OCI-LY7 (cell line): ENCODE measurements around the gene RUNX1. TPM values are rescaled to one million over a fixed set of nuclear protein-coding genes. Genes with fewer than 3 reads are reported as not detected.

Experiments
- BruUV-seq: library from RNA; stranded (reverse); fragments of 400-500 nt; replicated peaks from 2 replicates; lab custom pipeline; 2021; lab: Mats Ljungman, UMichigan
- CTCF ChIA-PET: fragments of 300-600 bp; sonication (Branson Sonifier 250); formaldehyde crosslinking; loops from one replicate; lab custom pipeline; 2022; ENCODE audit warnings: antibody characterized with exemption; ENCODE audit not compliant: unreplicated experiment; lab: Charles Lee
- POLR2A ChIA-PET: fragments of 300-600 bp; sonication (Branson Sonifier 250); formaldehyde crosslinking; loops from one replicate; lab custom pipeline; 2022; ENCODE audit warnings: antibody characterized with exemption; lab: Charles Lee
- DNase-seq: peaks from one replicate; pipeline ENCODE4 v3.0.0-alpha.2; 2015; ENCODE audit warnings: low spot score
- H2AFZ ChIP-seq: fragments of 200-600 bp; sonication (generic), shearing (Covaris generic); 2 replicates; pipeline ENCODE4 v1.6.1; 2014; ENCODE audit warnings: mild to moderate bottlenecking, antibody characterized with exemption, low read length, moderate library complexity
- H3K27ac ChIP-seq: fragments of 200-600 bp; sonication (generic); 2 replicates; pipeline ENCODE4 v1.5.1; 2014; ENCODE audit warnings: mixed run types, low read depth, mild to moderate bottlenecking, moderate library complexity, low read length, inconsistent platforms; ENCODE audit not compliant: poor library complexity, severe bottlenecking
- H3K36me3 ChIP-seq: fragments of 200-600 bp; sonication (generic); 2 replicates; pipeline ENCODE4 v1.6.1; 2014; ENCODE audit warnings: mild to moderate bottlenecking, antibody characterized with exemption, low read length, moderate library complexity, mixed read lengths; ENCODE audit not compliant: insufficient read depth
- H3K4me1 ChIP-seq: fragments of 200-600 bp; sonication (generic); 2 replicates; pipeline ENCODE4 v1.5.1; 2014; ENCODE audit warnings: mild to moderate bottlenecking, low read length; ENCODE audit not compliant: insufficient read depth, poor library complexity, severe bottlenecking
- H3K4me2 ChIP-seq: fragments of 200-600 bp; sonication (generic); 2 replicates; pipeline ENCODE4 v1.6.1; 2014; ENCODE audit warnings: mild to moderate bottlenecking, low read length
- H3K4me3 ChIP-seq: fragments of 200-600 bp; sonication (generic); 2 replicates; pipeline ENCODE4 v1.5.1; 2014; ENCODE audit warnings: mild to moderate bottlenecking, low read depth, low read length; ENCODE audit not compliant: poor library complexity, severe bottlenecking
- H3K79me2 ChIP-seq: fragments of 200-600 bp; sonication (generic); 2 replicates; pipeline ENCODE4 v1.6.1; 2016; ENCODE audit warnings: low read depth, mild to moderate bottlenecking, low read length, moderate library complexity, mixed read lengths; ENCODE audit not compliant: insufficient read depth
- H3K9me2 ChIP-seq: fragments of 200-600 bp; sonication (generic); 2 replicates; pipeline ENCODE4 v1.6.1; 2016; ENCODE audit warnings: mild to moderate bottlenecking, low read length, mixed read lengths; ENCODE audit not compliant: insufficient read depth
- H3K9me3 ChIP-seq: fragments of 200-600 bp; sonication (generic); 2 replicates; pipeline ENCODE4 v1.6.1; 2014; ENCODE audit warnings: mild to moderate bottlenecking, mixed run types, low read length, mixed read lengths
- H4K20me1 ChIP-seq: fragments of 200-600 bp; sonication (generic); 2 replicates; pipeline ENCODE4 v1.6.1; 2014; ENCODE audit warnings: mild to moderate bottlenecking, antibody characterized with exemption, low read length, moderate library complexity, mixed read lengths; ENCODE audit not compliant: insufficient read depth
- CTCF ChIP-seq: fragments of 200-600 bp; sonication (generic); conservative IDR thresholded peaks from 2 replicates; pipeline ENCODE4 v1.5.1; 2014; ENCODE audit warnings: mild to moderate bottlenecking, antibody characterized with exemption, low read length, moderate library complexity, mixed read lengths
- EZH2phosphoT487 ChIP-seq: fragments of 200-600 bp; sonication (generic); IDR thresholded peaks from 2 replicates; pipeline ENCODE4 v1.6.1; 2018; ENCODE audit warnings: low read depth, borderline replicate concordance, mild to moderate bottlenecking, mixed run types, antibody characterized with exemption, low read length, moderate library complexity, mixed read lengths
- intact Hi-C: fragments of 100-400 bp; cut with micrococcal nuclease; formaldehyde crosslinking; loops from one replicate; pipeline ENCODE4 v1.10.0; 2022; ENCODE audit not compliant: unreplicated experiment
- total RNA-seq, 2 experiments: library from RNA; depleted of rRNA in 1 of 2; stranded (reverse); fragments of >200 nt in 1 of 2; shearing (Covaris generic) in 1 of 2; gene quantifications; 2 replicates each; pipeline ENCODE4 v1.2.3, GENCODE V29; 2014 to 2022

Gene RUNX1
- total RNA-seq, 2 experiments from 2014 or later: 30.5 to 40.8 TPM

- Histone ChIP-seq H4K20me1 (peaks cover 10% of the 10 kb centered on the region; the same call in 1 of the 2 replicates), H2AFZ (no peak overlapping the region), H3K36me3 (peaks cover 48% of the 10 kb centered on the region), H3K27ac (no peak overlapping the region), H3K4me3 (no peak overlapping the region), H3K4me1 (peaks cover 36% of the 10 kb centered on the region), H3K4me2 (no peak overlapping the region), H3K9me3 (no peaks in the 10 kb centered on the region), H3K79me2 (no peaks in the 10 kb centered on the region; the same call in 1 of the 2 replicates), H3K9me2 (no peaks in the 10 kb centered on the region)
- intact Hi-C loops: no loop called here
- ChIA-PET POLR2A (interaction anchor here (0.8 to 1.4 kb wide), 2 partner anchors 9 to 168 kb away, joined by 4 to 5 read pairs; no protein-coding TSS in a partner anchor), CTCF (no interaction called here)
- no peak for TF ChIP-seq CTCF
- no peak for TF ChIP-seq EZH2phosphoT487
- DNase-seq: no peak
- BruUV-seq: no TSS peak
These were observed 170.2 kb downstream of the RUNX1 start for GRCh38 chr21:34878940-34879339.

- TF ChIP-seq EZH2phosphoT487 (no peak), CTCF (no peak)
- no peak overlapping the region for H2AFZ ChIP-seq
- BruUV-seq: no TSS peak
- peaks cover 31% of the 10 kb centered on the region for H3K4me1 ChIP-seq
- peaks cover 52% of the 10 kb centered on the region for H3K36me3 ChIP-seq
- H3K79me2 ChIP-seq: no peaks in the 10 kb centered on the region; the same call in 1 of the 2 replicates
- peaks cover 10% of the 10 kb centered on the region; the same call in 1 of the 2 replicates for H4K20me1 ChIP-seq
- intact Hi-C loops: no loop called here
- no peak overlapping the region for H3K4me2 ChIP-seq
- DNase-seq: no peak
- no peak overlapping the region for H3K27ac ChIP-seq
- H3K9me3 ChIP-seq: no peaks in the 10 kb centered on the region
- no peaks in the 10 kb centered on the region for H3K9me2 ChIP-seq
- no peak overlapping the region for H3K4me3 ChIP-seq
- ChIA-PET CTCF (no interaction called here), POLR2A (interaction anchor here (1.0 to 1.4 kb wide), 2 partner anchors 9 to 12 kb away, joined by 4 to 5 read pairs; no protein-coding TSS in a partner anchor)
These were observed 170.6 kb downstream of the RUNX1 start for GRCh38 chr21:34878501-34878900.

- no peak overlapping the region for H3K4me3 ChIP-seq
- H3K9me3 ChIP-seq: no peaks in the 10 kb centered on the region
- intact Hi-C loops: no loop called here
- no peaks in the 10 kb centered on the region for H3K9me2 ChIP-seq
- DNase-seq: no peak
- H3K27ac ChIP-seq: no peak overlapping the region
- peaks cover 6% of the 10 kb centered on the region; the same call in 1 of the 2 replicates for H4K20me1 ChIP-seq
- CTCF ChIA-PET: no interaction called here
- BruUV-seq: no TSS peak
- H3K79me2 ChIP-seq: no peaks in the 10 kb centered on the region
- no peak for TF ChIP-seq CTCF
- no peak for TF ChIP-seq EZH2phosphoT487
- peaks cover 22% of the 10 kb centered on the region for H3K4me1 ChIP-seq
- POLR2A ChIA-PET: interaction anchor here (1.0 to 1.5 kb wide), 2 partner anchors 11 to 311 kb away, joined by 3 to 4 read pairs; no protein-coding TSS in a partner anchor
- no peak overlapping the region for H2AFZ ChIP-seq
- H3K36me3 ChIP-seq: peaks cover 57% of the 10 kb centered on the region
- H3K4me2 ChIP-seq: no peak overlapping the region
These were observed 171.5 kb downstream of the RUNX1 start for GRCh38 chr21:34877485-34878128.
